SK-N-SH (cell line): ENCODE data around the gene HLA-DRB1. TPM values are rescaled to one million over a fixed set of nuclear protein-coding genes. Genes with fewer than 3 reads are reported as not detected.

ENCODE experiments used
- CTCF ChIA-PET: fragments of 300-600, 350-600 bp; formaldehyde crosslinking; extraction: SDS; loops from one replicate; lab custom pipeline; 2021; lab: Yijun Ruan, JAX
- POLR2A ChIA-PET: fragments of 350-600 bp; sonication (Branson Sonifier 250); formaldehyde crosslinking; extraction: SDS; loops from one replicate; lab custom pipeline; 2020; ENCODE audit warnings: antibody characterized with exemption, inconsistent platforms; lab: Yijun Ruan, JAX
- DNase-seq: peaks from one replicate; pipeline ENCODE4 v3.0.0; 2012
- H2AFZ ChIP-seq: fragments of 200-600 bp; sonication (generic); 2 replicates; pipeline ENCODE4 v1.8.1; 2016; ENCODE audit warnings: antibody characterized with exemption, mild to moderate bottlenecking, low read depth
- H3F3A ChIP-seq: fragments of 200-600 bp; sonication (generic); replicated peaks from 2 replicates; pipeline ENCODE3; 2016; ENCODE audit warnings: antibody characterized with exemption, mild to moderate bottlenecking; ENCODE audit not compliant: insufficient read depth
- H3K27ac ChIP-seq, 2 experiments: fragments of 200-500 bp in 1 of 2; fragments of 200-600 bp in 1 of 2; sonication (Bioruptor generic) in 1 of 2; sonication (generic), shearing (Covaris generic) in 1 of 2; 2 replicates each; pipeline versions ENCODE4 v1.5.1 to v1.6.1; 2014 to 2016; ENCODE audit warnings: low read depth in 2 of 2, inconsistent platforms in 1 of 2, low read length in 1 of 2, mild to moderate bottlenecking in 1 of 2, mixed read lengths in 1 of 2
- H3K27me3 ChIP-seq: fragments of 200-600 bp; sonication (generic), shearing (Covaris generic); 2 replicates; pipeline ENCODE4 v1.6.1; 2016; ENCODE audit warnings: mixed run types; ENCODE audit not compliant: insufficient read depth
- H3K36me3 ChIP-seq, 2 experiments: fragments of 200-500 bp in 1 of 2; fragments of 200-600 bp in 1 of 2; sonication (Bioruptor generic) in 1 of 2; sonication (generic) in 1 of 2; replicated peaks in 1 of 2; 2 replicates each; pipeline versions ENCODE3 to v1.5.1; 2014 to 2016; ENCODE audit warnings: low read length in 1 of 2, mild to moderate bottlenecking in 1 of 2; ENCODE audit not compliant: insufficient read depth in 2 of 2, control insufficient read depth in 1 of 2
- H3K4me1 ChIP-seq, 2 experiments: fragments of 200-500 bp in 1 of 2; fragments of 200-600 bp in 1 of 2; sonication (Bioruptor generic) in 1 of 2; sonication (generic), shearing (Covaris generic) in 1 of 2; 2 replicates each; pipeline versions ENCODE4 v1.5.1 to v1.6.1; 2014 to 2016; ENCODE audit warnings: low read depth in 1 of 2, low read length in 1 of 2, mixed run types in 1 of 2; ENCODE audit not compliant: insufficient read depth in 2 of 2, control insufficient read depth in 1 of 2
- H3K4me2 ChIP-seq: fragments of 200-600 bp; sonication (generic), shearing (Covaris generic); 2 replicates; pipeline ENCODE4 v1.6.1; 2017; ENCODE audit warnings: mixed run types
- H3K4me3 ChIP-seq, 2 experiments: fragments of 200-500 bp in 1 of 2; fragments of 200-600 bp in 1 of 2; sonication (Bioruptor generic) in 1 of 2; sonication (generic), shearing (Covaris generic) in 1 of 2; 2 replicates each; pipeline versions ENCODE4 v1.5.1 to v1.8.1; 2014 to 2016; ENCODE audit warnings: low read depth in 2 of 2, inconsistent platforms in 1 of 2, low read length in 1 of 2, mild to moderate bottlenecking in 1 of 2, mixed read lengths in 1 of 2, moderate library complexity in 1 of 2
- H3K79me2 ChIP-seq: fragments of 200-600 bp; sonication (generic); 2 replicates; pipeline ENCODE4 v1.8.1; 2017; ENCODE audit warnings: mild to moderate bottlenecking; ENCODE audit not compliant: insufficient read depth
- H3K9ac ChIP-seq: fragments of 200-600 bp; sonication (generic); 2 replicates; pipeline ENCODE4 v1.6.1; 2017; ENCODE audit warnings: mixed run types
- H3K9me2 ChIP-seq: fragments of 200-600 bp; sonication (generic); 2 replicates; pipeline ENCODE4 v1.6.1; 2017; ENCODE audit warnings: mixed run types
- H3K9me3 ChIP-seq: fragments of 200-600 bp; sonication (generic); 2 replicates; pipeline ENCODE4 v1.6.1; 2017; ENCODE audit warnings: mixed run types, mild to moderate bottlenecking, moderate library complexity
- H4K20me1 ChIP-seq: fragments of 200-600 bp; sonication (generic); 2 replicates; pipeline ENCODE4 v1.6.1; 2017; ENCODE audit warnings: mild to moderate bottlenecking, mixed run types; ENCODE audit not compliant: insufficient read depth
- CTCF ChIP-seq: fragments of 200-600 bp; sonication (generic); IDR thresholded peaks from 2 replicates; pipeline ENCODE4 v1.6.1; 2017; ENCODE audit warnings: antibody characterized with exemption, mild to moderate bottlenecking, moderate library complexity
- ELF1 ChIP-seq: IDR thresholded peaks from 2 replicates; pipeline ENCODE4 v1.4.0; 2012
- EP300 ChIP-seq, 2 experiments: IDR thresholded peaks; 2 replicates each; pipeline versions ENCODE4 v1.4.0 to v1.6.1; 2012; ENCODE audit warnings: borderline replicate concordance in 1 of 2, low read depth in 1 of 2, low read length in 1 of 2
- FOSL2 ChIP-seq: IDR thresholded peaks from 2 replicates; pipeline ENCODE4 v1.4.0; 2012; ENCODE audit warnings: low read depth, mild to moderate bottlenecking, moderate library complexity, borderline replicate concordance
- FOXJ3 ChIP-seq: sonication (generic); formaldehyde crosslinking; IDR thresholded peaks from 2 replicates; pipeline ENCODE4 v1.5.1; 2020; ENCODE audit warnings: mild to moderate bottlenecking, missing genetic modification reagents
- GATA2 ChIP-seq: sonication (generic); formaldehyde crosslinking; IDR thresholded peaks from 2 replicates; pipeline ENCODE4 v1.5.0; 2020; ENCODE audit warnings: mild to moderate bottlenecking, missing genetic modification reagents
- JUND ChIP-seq: IDR thresholded peaks from 2 replicates; pipeline ENCODE4 v1.4.0; 2012
- MXI1 ChIP-seq: IDR thresholded peaks from 2 replicates; pipeline ENCODE4 v1.6.1; 2012; ENCODE audit warnings: mild to moderate bottlenecking, low read depth, low read length, improper control_type of control experiment
- POLR2AphosphoS5 ChIP-seq: IDR thresholded peaks from 2 replicates; pipeline ENCODE4 v1.6.1; 2012; ENCODE audit warnings: low read depth, low read length
- RAD21 ChIP-seq: IDR thresholded peaks from 2 replicates; pipeline ENCODE4 v1.6.1; 2012; ENCODE audit warnings: mild to moderate bottlenecking, low read length
- RCOR1 ChIP-seq: fragments of 150-350 bp; IDR thresholded peaks from 2 replicates; pipeline ENCODE4 v1.6.1; 2017; ENCODE audit warnings: antibody characterized with exemption, low read length
- RFX5 ChIP-seq: IDR thresholded peaks from 2 replicates; pipeline ENCODE4 v1.6.1; 2012; ENCODE audit warnings: mild to moderate bottlenecking, improper control_type of control experiment, low read length
- RXRA ChIP-seq: IDR thresholded peaks from 2 replicates; pipeline ENCODE4 v1.4.0; 2012; ENCODE audit warnings: low read depth, mild to moderate bottlenecking, borderline replicate concordance
- SIN3A ChIP-seq: IDR thresholded peaks from 2 replicates; pipeline ENCODE4 v1.6.1; 2012; ENCODE audit warnings: low read depth, mild to moderate bottlenecking, low read length, moderate library complexity, borderline replicate concordance
- USF1 ChIP-seq: IDR thresholded peaks from 2 replicates; pipeline ENCODE4 v1.4.0; 2012; ENCODE audit warnings: low read depth, borderline replicate concordance
- WGBS: methylation state at CpG from one replicate; pipeline ENCODE4 v1.1.6; 2017; ENCODE audit warnings: low lambda C conversion rate; 5-methylcytosine and 5-hydroxymethylcytosine counted together
- polyA plus RNA-seq, 3 experiments: library from polyadenylated mRNA; depleted of rRNA; stranded (reverse); fragments of >200 nt; gene quantifications; 2 replicates each; pipeline ENCODE4 v1.2.3, GENCODE V29; 2012

The HLA-DRB1 gene
- polyA plus RNA-seq, 1 of the 3 experiments (the other 2 are of a cell fraction): not detected

GRCh38 chr6:32604434-32604877, 14.8 kb upstream of the HLA-DRB1 start:
- no peak overlapping the region for H3K4me2 ChIP-seq
- no peaks in the 10 kb centered on the region for H3K79me2 ChIP-seq
- no peak overlapping the region for H3K4me3 ChIP-seq
- H3K9me3 ChIP-seq: no peaks in the 10 kb centered on the region
- H3K27ac ChIP-seq: no peak overlapping the region
- H3K4me1 ChIP-seq: no peaks in the 10 kb centered on the region
- POLR2A ChIA-PET: no interaction called here
- 0% methylated on average over 3 of the region's 3 CpGs for WGBS
- TF ChIP-seq EP300 (IDR thresholded peaks at IDR 0.05; ENCODE audit: borderline replicate concordance in 1 of 2, low read depth in 1 of 2, low read length in 1 of 2) (no peak), RFX5 (peak; percentile 83)
- H3K9me2 ChIP-seq: no peaks in the 10 kb centered on the region
- no peak overlapping the region for H3K9ac ChIP-seq
- no peaks in the 10 kb centered on the region for H4K20me1 ChIP-seq
- H3F3A ChIP-seq: no peaks in the 10 kb centered on the region
- CTCF ChIA-PET: no interaction called here
- no peaks in the 10 kb centered on the region for H3K36me3 ChIP-seq
- DNase-seq: no peak
- no peaks in the 10 kb centered on the region for H3K27me3 ChIP-seq
- no peak overlapping the region for H2AFZ ChIP-seq

- H2AFZ ChIP-seq: no peak overlapping the region
- H3K9ac ChIP-seq: no peak overlapping the region
- no peaks in the 10 kb centered on the region for H3K36me3 ChIP-seq
- TF ChIP-seq EP300 (IDR thresholded peaks at IDR 0.05; ENCODE audit: borderline replicate concordance in 1 of 2, low read depth in 1 of 2, low read length in 1 of 2) (no peak), FOSL2 (no peak), RCOR1 (no peak), USF1 (no peak), RAD21 (no peak), MXI1 (no peak), GATA2 (CRISPR knock-in tag) (no peak), FOXJ3 (CRISPR knock-in tag) (no peak), SIN3A (no peak), JUND (no peak), POLR2AphosphoS5 (no peak), ELF1 (no peak), RXRA (no peak), CTCF (no peak)
- H3K4me2 ChIP-seq: no peak overlapping the region
- WGBS: 0% methylated on average over 3 of the region's 3 CpGs
- no peaks in the 10 kb centered on the region for H3K27me3 ChIP-seq
- no peaks in the 10 kb centered on the region for H4K20me1 ChIP-seq
- no peaks in the 10 kb centered on the region for H3K4me1 ChIP-seq
- no peaks in the 10 kb centered on the region for H3F3A ChIP-seq
- H3K9me3 ChIP-seq: no peaks in the 10 kb centered on the region
- no peaks in the 10 kb centered on the region for H3K9me2 ChIP-seq
- ChIA-PET POLR2A (no interaction called here), CTCF (no interaction called here)
- no peak overlapping the region for H3K27ac ChIP-seq
- H3K79me2 ChIP-seq: no peaks in the 10 kb centered on the region
- H3K4me3 ChIP-seq: no peak overlapping the region
- no peak for DNase-seq
Observed at GRCh38 chr6:32603888-32604287, 14.2 kb upstream of the HLA-DRB1 start.
